Measurements from ENCODE around the gene SMAD6.

DNA sequence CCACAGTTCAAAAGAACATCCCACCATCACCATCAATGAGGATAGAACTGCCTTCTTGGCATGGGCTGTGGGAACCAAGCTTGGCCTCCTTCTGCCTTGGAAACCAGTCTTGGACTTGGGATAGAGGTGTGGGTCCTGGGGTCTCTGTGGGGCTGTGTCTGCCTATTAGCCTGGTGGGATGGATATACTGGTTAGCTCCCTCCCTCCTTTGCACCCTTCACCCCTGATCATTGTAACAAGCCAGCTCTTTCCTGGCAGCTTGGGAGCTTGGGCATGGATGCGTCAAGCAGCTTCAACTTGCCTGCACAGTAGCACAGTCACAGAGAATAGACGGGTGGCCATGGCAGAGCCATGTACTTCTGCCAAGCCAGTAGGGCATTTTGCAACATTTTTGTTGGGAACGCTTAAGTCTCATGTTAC is 65.2 kb downstream of the SMAD6 start:
- TF ChIP-seq CTCF (IDR thresholded peaks at IDR 0.05) (no peak), EZH2 (IDR thresholded peaks at IDR 0.05; ENCODE audit: borderline replicate concordance, insufficient read depth, low read depth, low read length, poor library complexity, severe bottlenecking) (no peak)
